Activated naive CD8-positive, alpha-beta T cell treated with anti-CD3 and anti-CD28 coated beads, Interleukin-2, amount 10 ng/mL, durations not matched to agents 7 days and 5 days (primary cell): ENCODE data around the gene MAP7D1. TPM values are rescaled to one million over a fixed set of nuclear protein-coding genes. Genes with fewer than 3 reads are reported as not detected.

Experiments
- ATAC-seq: fragments of 150-1000 bp; cut with Tn5 transposase; one replicate; pipeline ENCODE4 v1.10.0; 2021; ENCODE audit warnings: low read depth, moderate library complexity
- POLR2A ChIA-PET: fragments of 350-600 bp; sonication (Branson Sonifier 250); formaldehyde crosslinking; loops from one replicate; lab custom pipeline; 2021; ENCODE audit warnings: antibody characterized with exemption; lab: Charles Lee
- DNase-seq: peaks from one replicate; pipeline ENCODE4 v3.0.0; 2021
- H3K27ac Mint-ChIP-seq: one replicate; pipeline ENCODE4 v1.8.0; 2022; ENCODE audit warnings: mild to moderate bottlenecking, mixed read lengths
- H3K27me3 Mint-ChIP-seq: one replicate; pipeline ENCODE4 v1.8.0; 2022; ENCODE audit warnings: mild to moderate bottlenecking, moderate library complexity, mixed read lengths
- H3K36me3 Mint-ChIP-seq: one replicate; pipeline ENCODE4 v1.8.0; 2021; ENCODE audit warnings: mild to moderate bottlenecking, mixed read lengths
- H3K4me1 Mint-ChIP-seq: one replicate; pipeline ENCODE4 v1.8.0; 2021; ENCODE audit warnings: mixed read lengths
- H3K4me3 Mint-ChIP-seq: one replicate; pipeline ENCODE4 v1.8.0; 2022; ENCODE audit warnings: mild to moderate bottlenecking, moderate library complexity, mixed read lengths
- H3K9me3 Mint-ChIP-seq: one replicate; pipeline ENCODE4 v1.8.0; 2021; ENCODE audit warnings: mixed read lengths
- total RNA-seq, 2 experiments: library from RNA; stranded (reverse); gene quantifications; one replicate each; pipeline ENCODE4 v1.2.3, GENCODE V29; 2021

Gene MAP7D1
- total RNA-seq, 2 experiments from 2014 or later = 234 to 237 TPM

DNA sequence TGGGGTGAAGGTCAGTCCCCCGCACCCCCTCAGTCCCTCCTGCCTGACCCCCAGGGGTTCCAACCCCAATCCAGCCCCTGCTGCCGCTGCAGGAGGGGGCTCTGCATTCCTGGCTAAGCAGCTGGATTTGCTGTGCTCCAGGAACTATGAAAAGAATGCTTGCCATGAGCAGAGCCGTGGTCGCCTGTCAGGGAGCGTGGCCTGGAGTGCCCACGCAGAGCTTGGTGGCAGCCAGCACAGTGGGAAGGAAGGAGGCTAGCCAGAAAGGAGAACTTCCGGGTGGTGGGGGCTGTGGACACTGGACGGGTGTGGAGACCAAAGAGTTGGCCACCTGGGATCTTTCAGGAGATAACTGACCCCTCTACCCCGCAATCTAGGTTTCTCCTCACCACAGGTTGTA, 36.5 kb upstream of the MAP7D1 start:
- H3K36me3 Mint-ChIP-seq = no peaks in the 10 kb centered on the region
- POLR2A ChIA-PET = interaction anchor here (0.6 kb wide), 1 partner anchor 15 kb away, joined by 3 read pairs; no protein-coding TSS in a partner anchor
- H3K9me3 Mint-ChIP-seq = no peaks in the 10 kb centered on the region
- H3K27ac Mint-ChIP-seq = no peak overlapping the region
- H3K4me1 Mint-ChIP-seq = peaks cover 5% of the 10 kb centered on the region
- no peak for DNase-seq
- ATAC-seq = no peak
- peaks cover 21% of the 10 kb centered on the region for H3K27me3 Mint-ChIP-seq
- no peak overlapping the region for H3K4me3 Mint-ChIP-seq

DNA sequence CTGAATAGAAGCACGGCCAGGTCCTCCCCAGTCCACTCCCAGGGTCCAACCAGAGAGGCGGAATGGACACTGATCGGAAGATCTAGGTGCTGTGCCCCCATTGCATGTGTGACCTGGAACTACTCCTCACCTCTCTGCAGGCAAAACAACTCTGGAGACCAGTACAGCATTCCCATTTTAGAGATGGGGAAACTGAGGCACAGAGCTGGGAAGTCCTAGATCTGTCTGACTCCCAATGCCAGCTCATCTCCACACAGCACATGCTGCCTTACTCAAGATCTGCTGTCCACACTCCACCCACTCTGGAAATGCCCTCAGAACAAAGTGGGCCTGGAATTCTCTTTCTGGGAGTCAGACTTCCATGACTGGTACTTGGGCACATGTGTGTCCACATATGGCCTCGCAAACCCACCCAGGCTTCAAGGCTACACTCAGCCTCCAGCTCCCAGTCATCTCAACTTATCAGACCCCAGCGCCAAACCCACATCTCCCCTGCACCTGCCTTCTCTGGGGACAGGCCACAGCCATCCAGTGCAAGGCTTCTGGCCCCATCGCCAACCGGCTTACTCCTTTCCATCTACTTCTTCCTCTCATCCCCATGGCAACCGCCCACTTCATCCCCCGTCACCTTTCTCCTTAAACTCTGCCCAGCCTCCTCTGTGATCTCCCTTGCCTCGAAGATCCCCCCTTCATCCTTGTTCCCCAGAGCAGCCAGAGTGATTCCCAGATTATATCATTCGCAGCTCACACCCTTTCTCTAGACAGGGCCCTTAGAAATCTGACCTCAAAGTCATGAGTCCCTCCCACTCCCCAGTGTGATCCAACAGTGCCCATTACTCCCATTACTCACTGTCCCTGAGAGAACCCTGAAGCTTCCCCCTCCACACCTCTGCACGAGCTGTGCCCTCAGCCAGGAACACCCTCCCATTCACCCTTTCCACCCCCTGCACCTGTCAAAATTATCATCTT, 33.6 kb upstream of the MAP7D1 start:
- Mint-ChIP-seq H3K4me3 (no peak overlapping the region), H3K36me3 (no peaks in the 10 kb centered on the region), H3K4me1 (peaks cover 8% of the 10 kb centered on the region), H3K9me3 (no peaks in the 10 kb centered on the region), H3K27ac (no peak overlapping the region), H3K27me3 (peaks cover 34% of the 10 kb centered on the region)
- DNase-seq (no peak), ATAC-seq (no peak)
- POLR2A ChIA-PET = interaction anchor here (1.2 kb wide), 1 partner anchor 9 kb away, joined by 4 read pairs; no protein-coding TSS in a partner anchor

DNA sequence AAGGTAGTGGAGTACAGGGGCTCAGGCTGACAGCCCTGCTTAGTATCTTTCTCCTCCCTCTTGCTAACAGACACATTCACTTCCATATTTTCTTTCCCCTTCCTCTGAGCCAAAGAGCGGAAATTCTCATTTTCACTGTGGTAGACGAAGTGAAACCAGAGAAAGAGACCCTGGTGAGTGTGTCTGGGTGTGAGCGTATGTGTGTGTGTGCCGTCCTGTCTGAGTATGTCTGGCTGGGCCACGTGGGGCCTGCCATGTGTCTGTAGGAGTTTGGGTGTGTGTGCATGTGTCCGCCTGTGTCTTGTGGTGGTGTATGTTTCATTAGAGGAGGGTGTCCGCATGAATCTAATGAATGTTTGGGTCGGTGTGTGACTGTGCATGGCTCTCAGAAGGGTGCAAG, 32.6 kb upstream of the MAP7D1 start:
- Mint-ChIP-seq H3K4me3 (peak overlapping the region; percentile 2), H3K9me3 (no peaks in the 10 kb centered on the region), H3K27ac (peak overlapping the region; percentile 3), H3K36me3 (no peaks in the 10 kb centered on the region), H3K4me1 (peaks cover 8% of the 10 kb centered on the region), H3K27me3 (peaks cover 34% of the 10 kb centered on the region)
- ATAC-seq = peak; percentile 45
- POLR2A ChIA-PET = interaction anchor here (1.2 kb wide), 1 partner anchor 10 kb away, joined by 4 read pairs; no protein-coding TSS in a partner anchor
- DNase-seq = no peak

DNA sequence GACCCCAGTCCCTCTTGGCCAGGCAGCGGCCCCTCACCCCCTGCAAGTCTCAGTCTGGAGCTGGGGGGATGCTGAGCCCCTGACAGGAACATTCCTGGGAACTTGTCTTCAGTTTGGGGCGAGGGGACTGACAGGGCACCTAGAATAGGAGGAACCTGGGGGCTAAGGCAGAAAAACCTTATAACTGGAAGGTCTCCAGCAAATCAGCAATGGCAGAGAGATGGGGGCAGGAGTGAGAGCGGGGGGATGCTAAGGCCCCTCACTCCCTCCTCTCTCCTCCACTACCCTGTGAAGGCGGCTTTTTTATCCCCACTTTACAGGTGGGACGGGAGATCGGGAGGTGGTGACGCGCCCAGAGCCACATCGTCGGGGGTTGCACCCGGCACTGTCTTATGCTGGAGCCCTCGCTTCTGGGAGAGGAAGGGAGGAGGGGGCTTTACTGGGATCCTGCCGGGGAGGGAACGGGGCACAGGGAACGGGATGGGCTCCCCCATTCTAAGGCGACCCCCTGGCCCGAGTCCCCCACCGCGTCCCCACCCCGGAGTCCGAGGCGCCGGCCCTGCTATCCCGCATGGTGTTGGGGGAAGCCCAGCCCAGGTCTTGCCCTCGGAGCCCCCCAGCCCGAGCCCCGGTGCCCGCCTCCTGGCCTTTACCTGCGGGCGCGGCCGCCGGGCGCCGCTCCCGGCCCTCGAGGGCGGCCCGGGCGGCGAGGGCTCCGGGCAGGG, 31.4 kb upstream of the MAP7D1 start:
- peak overlapping the region; percentile 33 for H3K4me3 Mint-ChIP-seq
- peak overlapping the region; percentile 0 for H3K27ac Mint-ChIP-seq
- POLR2A ChIA-PET = no interaction called here
- peaks cover 34% of the 10 kb centered on the region for H3K27me3 Mint-ChIP-seq
- peaks cover 8% of the 10 kb centered on the region for H3K4me1 Mint-ChIP-seq
- no peaks in the 10 kb centered on the region for H3K36me3 Mint-ChIP-seq
- DNase-seq (no peak), ATAC-seq (no peak)
- no peaks in the 10 kb centered on the region for H3K9me3 Mint-ChIP-seq

DNA sequence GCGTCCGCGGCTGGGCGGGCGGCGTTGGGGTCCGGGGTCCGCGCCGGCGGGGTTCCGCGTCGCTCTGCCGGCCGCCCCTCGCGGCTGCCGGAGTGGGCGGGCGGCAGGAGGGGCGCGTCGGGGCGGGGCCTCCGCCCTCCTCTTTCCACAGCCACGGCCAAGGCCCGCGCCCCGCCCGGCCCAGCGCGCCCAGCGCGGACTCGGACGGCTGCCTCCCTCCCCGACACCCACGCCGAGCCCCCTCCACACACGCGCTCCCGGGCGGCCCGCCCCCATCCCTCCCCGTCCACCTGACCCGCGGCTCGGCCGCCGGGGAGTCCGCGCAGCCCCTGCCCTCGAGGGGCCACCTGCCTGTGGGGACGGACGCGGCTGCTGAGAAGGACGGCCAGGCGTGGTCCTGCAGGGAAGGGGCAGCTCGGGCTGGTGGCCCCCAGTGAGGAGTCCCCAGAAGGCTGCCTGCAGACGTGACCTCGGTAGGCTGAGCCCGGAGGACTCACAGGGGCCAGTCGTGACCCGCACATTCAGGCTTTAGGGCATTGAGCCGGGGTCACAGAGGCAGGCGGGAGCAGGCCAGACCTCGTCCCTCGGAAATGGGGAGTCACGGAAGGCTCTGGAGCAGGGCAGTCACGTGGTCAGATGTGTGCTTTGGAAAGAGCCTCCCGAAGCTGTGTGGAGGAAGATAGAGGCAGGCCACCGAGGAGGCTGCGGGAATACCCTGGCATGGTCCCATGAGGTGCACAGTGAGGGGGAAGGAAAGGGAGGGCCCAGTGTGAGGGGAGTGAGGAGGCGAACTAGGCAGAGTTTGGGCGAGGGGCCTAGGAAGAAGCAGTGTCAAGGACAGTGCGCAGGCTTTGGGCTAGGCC, 30.6 kb upstream of the MAP7D1 start, which contains the start of gene COL8A2:
Gene COL8A2, minus strand, starts transcription at position 94 of the 863 bp plus-strand sequence. CDS start 24,980 bp downstream, outside the sequence.
- POLR2A ChIA-PET = no interaction called here
- Mint-ChIP-seq H3K9me3 (no peaks in the 10 kb centered on the region), H3K27me3 (peaks cover 34% of the 10 kb centered on the region), H3K4me1 (peaks cover 8% of the 10 kb centered on the region), H3K27ac (peak within 1 kb of the TSS; percentile 0), H3K36me3 (no peaks in the 10 kb centered on the region), H3K4me3 (peak within 1 kb of the TSS; percentile 37)
- no peak for DNase-seq
- peak; percentile 44 for ATAC-seq

DNA sequence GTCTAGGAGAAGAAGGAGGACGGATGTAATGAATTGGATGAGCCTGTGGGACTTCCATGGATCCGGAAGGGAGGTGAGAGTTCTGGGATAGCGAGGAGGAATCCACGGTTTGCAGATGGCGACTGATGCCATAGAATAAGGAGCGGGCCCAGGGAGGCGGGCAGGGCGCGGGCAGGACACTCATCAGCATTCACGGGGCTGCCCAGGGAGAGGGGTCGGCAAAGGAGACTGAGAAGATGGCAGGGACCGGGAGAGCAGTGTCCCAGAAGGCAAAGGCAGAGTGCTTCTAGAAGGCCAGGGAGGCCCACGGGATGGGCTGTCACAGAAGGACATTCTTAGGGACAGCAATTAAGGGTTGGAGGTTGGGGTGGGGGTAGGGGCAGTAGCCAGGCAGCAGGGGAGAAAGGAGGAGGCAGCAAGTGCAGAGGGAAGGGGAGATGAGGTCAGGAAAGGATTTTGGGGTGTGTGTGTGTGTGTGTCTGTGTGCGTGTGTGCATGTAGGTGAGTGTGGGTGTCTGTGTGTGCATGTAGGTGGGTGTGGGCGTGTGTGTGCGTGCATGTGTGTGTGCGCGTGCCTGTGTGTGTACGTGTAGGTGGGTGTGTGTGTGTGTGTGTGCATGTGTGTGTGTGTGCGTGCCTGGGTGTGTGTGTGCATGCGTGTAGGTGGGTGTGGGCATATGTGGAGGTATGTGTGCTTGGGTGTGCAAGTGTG, 29.8 kb upstream of the MAP7D1 start:
- POLR2A ChIA-PET = no interaction called here
- peak overlapping the region; percentile 37 for H3K4me3 Mint-ChIP-seq
- no peaks in the 10 kb centered on the region for H3K36me3 Mint-ChIP-seq
- no peak overlapping the region for H3K27ac Mint-ChIP-seq
- H3K27me3 Mint-ChIP-seq = peaks cover 34% of the 10 kb centered on the region
- ATAC-seq = no peak
- no peak for DNase-seq
- H3K4me1 Mint-ChIP-seq = peaks cover 8% of the 10 kb centered on the region
- no peaks in the 10 kb centered on the region for H3K9me3 Mint-ChIP-seq

DNA sequence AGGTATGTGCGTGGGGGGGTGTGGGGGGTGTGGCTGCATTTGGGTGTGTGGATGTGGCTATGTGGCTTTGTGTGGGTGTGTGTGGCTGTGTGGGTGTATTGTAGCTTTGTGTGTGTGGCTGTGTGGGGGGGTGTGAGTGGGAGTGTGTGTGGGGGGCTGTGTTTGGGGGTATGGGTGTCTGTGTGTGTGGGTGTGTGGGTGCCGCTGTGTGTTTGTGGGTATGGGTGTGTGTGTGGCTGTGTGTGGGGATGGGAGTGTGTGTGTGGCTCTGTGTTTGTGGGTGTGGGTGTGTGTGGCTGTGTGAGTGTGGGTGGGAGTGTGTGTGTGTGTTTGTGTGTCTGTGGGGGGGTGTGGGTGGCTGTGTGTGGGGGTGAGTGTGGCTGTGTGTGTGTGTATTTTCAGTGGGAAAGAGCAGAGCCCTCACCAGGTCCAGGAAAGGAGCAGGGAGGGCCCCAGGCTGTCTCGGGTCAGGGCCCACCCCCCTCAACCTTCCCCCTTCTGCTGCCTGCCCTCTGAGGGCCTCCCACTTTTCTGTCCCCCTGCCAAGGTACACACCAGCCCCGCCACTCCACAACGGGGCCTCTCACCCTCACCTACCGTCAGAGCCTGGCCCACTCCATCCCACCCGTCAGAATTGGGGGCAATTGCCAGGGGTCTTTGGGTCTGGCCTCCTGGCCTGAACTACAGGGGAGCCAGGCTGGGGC, 29.0 kb upstream of the MAP7D1 start:
- H3K9me3 Mint-ChIP-seq = no peaks in the 10 kb centered on the region
- no peak overlapping the region for H3K4me3 Mint-ChIP-seq
- POLR2A ChIA-PET = interaction anchor here (0.6 to 1.0 kb wide), 2 partner anchors 26 to 1347 kb away, joined by 3 to 6 read pairs; no protein-coding TSS in a partner anchor
- H3K36me3 Mint-ChIP-seq = no peaks in the 10 kb centered on the region
- H3K27me3 Mint-ChIP-seq = peaks cover 34% of the 10 kb centered on the region
- H3K4me1 Mint-ChIP-seq = peaks cover 8% of the 10 kb centered on the region
- ATAC-seq (no peak), DNase-seq (no peak)
- no peak overlapping the region for H3K27ac Mint-ChIP-seq

DNA sequence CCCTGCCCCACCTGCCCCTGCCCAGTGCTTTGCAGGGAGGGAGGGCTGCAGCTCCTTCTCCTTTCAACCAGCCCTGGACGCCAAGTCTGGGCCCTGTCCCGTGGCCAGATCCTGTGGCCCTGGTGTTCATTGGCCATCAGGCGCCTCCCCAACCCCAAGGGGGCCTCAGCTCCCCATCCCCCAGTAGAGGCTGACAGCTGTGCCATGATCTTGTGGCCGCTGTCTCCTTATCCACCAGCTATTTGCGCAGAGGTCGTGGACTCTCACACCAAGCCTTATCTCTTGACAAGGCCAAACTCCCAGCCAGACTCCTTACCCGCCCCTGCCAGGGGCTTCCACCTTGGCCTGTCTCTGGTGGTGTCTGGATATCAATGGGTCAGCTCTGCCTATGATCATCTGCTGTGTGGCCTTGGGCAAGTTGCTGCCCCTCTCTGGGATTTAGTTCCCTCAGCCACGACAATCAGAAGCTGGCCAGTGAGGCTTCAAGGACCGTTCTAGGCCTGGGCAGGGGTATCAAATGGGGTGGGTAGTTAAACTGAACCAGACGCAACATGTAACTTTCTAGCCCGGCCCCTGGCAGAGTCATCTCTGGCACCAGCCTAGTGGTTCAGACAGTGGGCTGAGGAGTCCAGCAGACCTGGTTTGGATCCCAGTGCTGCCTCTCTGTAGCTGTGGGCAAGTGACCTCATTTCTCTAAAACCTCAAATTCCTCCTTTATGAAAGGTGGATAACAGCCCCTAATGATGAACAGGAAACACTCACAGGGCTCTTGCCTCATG, 27.6 kb upstream of the MAP7D1 start:
- POLR2A ChIA-PET = interaction anchor here (0.6 to 1.0 kb wide), 2 partner anchors 27 to 1346 kb away, joined by 3 to 4 read pairs; no protein-coding TSS in a partner anchor
- Mint-ChIP-seq H3K36me3 (no peaks in the 10 kb centered on the region), H3K9me3 (no peaks in the 10 kb centered on the region), H3K4me1 (peaks cover 7% of the 10 kb centered on the region), H3K4me3 (no peak overlapping the region), H3K27ac (no peak overlapping the region), H3K27me3 (peaks cover 25% of the 10 kb centered on the region)
- no peak for DNase-seq
- ATAC-seq = no peak

DNA sequence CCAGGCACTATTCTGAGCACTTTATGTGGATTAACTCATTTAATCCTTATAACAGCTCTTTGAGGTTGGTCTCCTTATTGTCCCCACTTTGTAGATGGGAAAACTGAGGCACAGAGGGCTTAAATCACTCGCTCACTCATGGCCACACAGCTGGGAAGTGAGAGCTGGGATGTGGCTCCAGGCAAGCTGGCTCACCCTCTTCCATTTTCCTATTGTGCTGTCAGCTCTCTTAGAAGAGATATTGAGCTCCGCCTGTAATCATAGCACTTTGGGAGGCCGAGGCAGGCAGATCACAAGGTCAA, 27.1 kb upstream of the MAP7D1 start:
- DNase-seq (no peak), ATAC-seq (no peak)
- POLR2A ChIA-PET = no interaction called here
- Mint-ChIP-seq H3K4me3 (no peak overlapping the region), H3K27ac (no peak overlapping the region), H3K4me1 (peaks cover 4% of the 10 kb centered on the region), H3K36me3 (no peaks in the 10 kb centered on the region), H3K27me3 (peaks cover 19% of the 10 kb centered on the region), H3K9me3 (no peaks in the 10 kb centered on the region)

DNA sequence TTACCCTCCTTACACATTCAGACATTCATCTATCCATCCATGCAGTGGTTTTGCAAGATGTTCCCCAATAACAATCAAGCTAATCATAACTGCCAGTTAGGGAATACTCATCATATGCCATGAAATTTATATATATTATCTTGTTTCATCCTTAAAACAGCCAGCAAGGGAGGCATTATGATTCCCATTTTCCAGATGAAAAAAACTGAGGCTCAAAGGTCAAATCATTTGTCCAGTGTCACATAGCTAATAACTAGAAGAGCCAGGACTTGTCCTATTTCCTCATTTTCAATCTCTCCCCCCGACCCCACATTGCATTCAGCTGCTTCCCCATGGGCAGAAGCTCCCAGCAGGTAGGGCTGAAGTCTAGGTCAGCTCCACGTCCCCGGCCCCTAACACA, 23.9 kb upstream of the MAP7D1 start:
- POLR2A ChIA-PET = no interaction called here
- H3K27ac Mint-ChIP-seq = no peak overlapping the region
- H3K4me1 Mint-ChIP-seq = peaks cover 7% of the 10 kb centered on the region
- no peak for ATAC-seq
- DNase-seq = no peak
- H3K27me3 Mint-ChIP-seq = no peaks in the 10 kb centered on the region
- H3K4me3 Mint-ChIP-seq = no peak overlapping the region
- H3K9me3 Mint-ChIP-seq = no peaks in the 10 kb centered on the region
- no peaks in the 10 kb centered on the region for H3K36me3 Mint-ChIP-seq

DNA sequence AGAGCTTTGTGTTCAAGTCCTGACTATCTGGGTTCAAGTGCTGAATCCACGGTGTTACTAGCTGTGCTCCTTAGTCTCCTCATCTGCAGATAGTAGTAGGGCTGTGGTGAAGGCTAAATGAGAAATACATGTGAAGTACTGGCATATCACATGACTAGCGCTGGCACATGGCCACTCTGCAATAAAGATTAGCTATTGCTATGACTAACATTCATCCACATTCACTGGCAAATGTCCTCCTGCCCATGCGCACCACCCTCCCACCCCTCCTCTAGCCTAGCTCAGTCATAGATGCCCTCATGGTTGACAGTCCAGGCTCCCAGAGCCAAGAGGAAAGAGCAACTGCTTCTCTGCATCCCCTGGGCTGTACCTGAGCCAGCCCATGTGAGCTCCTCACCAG, 22.5 kb upstream of the MAP7D1 start:
- Mint-ChIP-seq H3K4me3 (no peak overlapping the region), H3K9me3 (no peaks in the 10 kb centered on the region), H3K27ac (no peak overlapping the region), H3K4me1 (peaks cover 7% of the 10 kb centered on the region), H3K27me3 (no peaks in the 10 kb centered on the region), H3K36me3 (no peaks in the 10 kb centered on the region)
- POLR2A ChIA-PET = interaction anchor here (0.5 to 1.5 kb wide), 3 partner anchors 16 to 31 kb away, joined by 3 to 15 read pairs (median 3); no protein-coding TSS in a partner anchor
- ATAC-seq (no peak), DNase-seq (no peak)
